Neural cell (in vitro differentiated cells): ENCODE results near the gene AGTRAP. TPM values are rescaled to one million over a fixed set of nuclear protein-coding genes. Genes with fewer than 3 reads are reported as not detected.

Experiments
- H2AFZ ChIP-seq: fragments of 200-600, 300-800 bp; sonication (generic), shearing (Covaris generic); 2 replicates; pipeline ENCODE4 v1.6.0; 2014; ENCODE audit warnings: low read depth, mild to moderate bottlenecking, antibody characterized with exemption, low read length, moderate library complexity
- H3F3A ChIP-seq: fragments of 200-600 bp; shearing (Covaris generic); 2 replicates; pipeline ENCODE4 v1.6.1; 2016; ENCODE audit warnings: mild to moderate bottlenecking, moderate library complexity, mixed read lengths, antibody characterized with exemption, low read length; ENCODE audit not compliant: insufficient read depth, poor library complexity, severe bottlenecking
- H3K27ac ChIP-seq: fragments of 200-600, 300-800 bp; sonication (generic), shearing (Covaris generic); 2 replicates; pipeline ENCODE4 v1.5.1; 2014; ENCODE audit warnings: mild to moderate bottlenecking, low read length, moderate library complexity
- H3K27me3 ChIP-seq: fragments of 300-800, 200-600 bp; sonication (generic), shearing (Covaris generic); 2 replicates; pipeline ENCODE4 v1.6.0; 2014; ENCODE audit warnings: mild to moderate bottlenecking, low read depth, low read length, moderate library complexity; ENCODE audit not compliant: insufficient read depth
- H3K36me3 ChIP-seq: fragments of 300-800, 200-600 bp; sonication (generic), shearing (Covaris generic); 2 replicates; pipeline ENCODE4 v1.5.1; 2014; ENCODE audit warnings: mild to moderate bottlenecking, antibody characterized with exemption, low read length, moderate library complexity; ENCODE audit not compliant: insufficient read depth
- H3K4me2 ChIP-seq: fragments of 300-800, 200-600 bp; sonication (generic), shearing (Covaris generic); 2 replicates; pipeline ENCODE4 v1.6.0; 2014; ENCODE audit warnings: mild to moderate bottlenecking, low read length
- H3K4me3 ChIP-seq: fragments of 300-800, 200-600 bp; sonication (generic), shearing (Covaris generic); 2 replicates; pipeline ENCODE4 v1.5.1; 2014; ENCODE audit warnings: mild to moderate bottlenecking, low read length, moderate library complexity
- H3K79me2 ChIP-seq: fragments of 200-600 bp; shearing (Covaris generic); replicated peaks from 2 replicates; pipeline ENCODE4 v1.6.0; 2014; ENCODE audit warnings: mild to moderate bottlenecking, low read length, moderate library complexity; ENCODE audit not compliant: insufficient read depth
- H3K9ac ChIP-seq: fragments of 300-800, 200-600 bp; sonication (generic), shearing (Covaris generic); 2 replicates; pipeline ENCODE4 v1.6.1; 2016; ENCODE audit warnings: mild to moderate bottlenecking, low read length, mixed read lengths
- H3K9me2 ChIP-seq: fragments of 200-600 bp; shearing (Covaris generic); 2 replicates; pipeline ENCODE4 v1.6.1; 2016; ENCODE audit warnings: mild to moderate bottlenecking, low read length, mixed read lengths; ENCODE audit not compliant: insufficient read depth
- H3K9me3 ChIP-seq: fragments of 200-600, 300-800 bp; sonication (generic), shearing (Covaris generic); 2 replicates; pipeline ENCODE4 v1.6.1; 2016; ENCODE audit warnings: mild to moderate bottlenecking, mixed run types, low read length, moderate library complexity, mixed read lengths
- H4K20me1 ChIP-seq: fragments of 200-600 bp; shearing (Covaris generic); 2 replicates; pipeline ENCODE4 v1.6.1; 2016; ENCODE audit warnings: mild to moderate bottlenecking, mixed run types; ENCODE audit not compliant: insufficient read depth
- EP300 ChIP-seq: fragments of 450-650 bp; conservative IDR thresholded peaks from 2 replicates; pipeline ENCODE4 v1.6.1; 2014; ENCODE audit warnings: antibody characterized with exemption, mild to moderate bottlenecking, moderate library complexity; ENCODE audit not compliant: poor library complexity, severe bottlenecking
- EZH2 ChIP-seq: fragments of 200-600, 300-800 bp; shearing (Covaris generic), sonication (generic); IDR thresholded peaks from 2 replicates; pipeline ENCODE4 v1.6.1; 2014; ENCODE audit warnings: antibody characterized with exemption, low read length, borderline replicate concordance, mild to moderate bottlenecking; ENCODE audit not compliant: insufficient read depth, poor library complexity, severe bottlenecking
- MXI1 ChIP-seq: fragments of 450-650 bp; conservative IDR thresholded peaks from 2 replicates; pipeline ENCODE4 v1.6.1; 2014; ENCODE audit warnings: antibody characterized with exemption, mild to moderate bottlenecking; ENCODE audit not compliant: poor library complexity, severe bottlenecking
- POLR2AphosphoS5 ChIP-seq: IDR thresholded peaks from 2 replicates; pipeline ENCODE4 v1.6.1; 2012
- RAD21 ChIP-seq: fragments of 450-650 bp; conservative IDR thresholded peaks from 2 replicates; pipeline ENCODE4 v1.6.1; 2014; ENCODE audit warnings: antibody characterized with exemption, mild to moderate bottlenecking, moderate library complexity
- SMC3 ChIP-seq: fragments of 450-650 bp; conservative IDR thresholded peaks from 2 replicates; pipeline ENCODE4 v1.6.1; 2014; ENCODE audit warnings: antibody characterized with exemption, mild to moderate bottlenecking, moderate library complexity; ENCODE audit not compliant: poor library complexity
- TAF1 ChIP-seq: IDR thresholded peaks from 2 replicates; pipeline ENCODE4 v1.6.1; 2012; ENCODE audit warnings: low read depth
- polyA plus RNA-seq: library from polyadenylated mRNA; depleted of rRNA; stranded (reverse); fragments of >200 nt; gene quantifications from 2 replicates; pipeline ENCODE4 v1.2.3, GENCODE V29; 2014
- TF ChIP-seq, protein P1 (sequence below): fragments of 450-650 bp; IDR thresholded peaks from 2 replicates; pipeline ENCODE4 v1.5.1; 2014; ENCODE audit warnings: antibody characterized with exemption, mild to moderate bottlenecking, moderate library complexity; ENCODE audit not compliant: poor library complexity, severe bottlenecking
- TF ChIP-seq, protein P2 (sequence below): IDR thresholded peaks from 2 replicates; pipeline ENCODE4 v1.6.1; 2012; ENCODE audit warnings: borderline replicate concordance

AGTRAP gene
- polyA plus RNA-seq, 1 donor from 2014 or later, result 4.4 TPM

DNA sequence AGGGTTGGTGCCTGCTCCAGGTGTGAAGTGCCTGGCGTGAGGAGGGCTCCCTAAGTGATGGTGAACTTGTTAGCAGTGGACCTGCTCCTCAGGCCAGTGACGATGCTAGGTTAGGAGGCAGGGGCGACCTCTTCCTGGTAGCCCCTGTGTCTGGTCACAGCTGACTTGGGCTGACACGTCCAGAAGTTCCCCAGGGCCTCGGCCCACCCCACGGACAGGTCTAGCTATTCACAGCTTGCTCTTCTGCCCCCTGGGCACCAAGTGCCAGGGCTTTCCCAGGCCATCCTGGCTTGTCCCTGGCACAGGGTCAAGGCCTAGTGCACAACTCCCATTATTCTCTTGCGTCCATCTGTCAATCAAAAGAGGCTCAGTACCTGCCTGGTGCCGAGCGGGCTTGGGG is 15.2 kb downstream of the AGTRAP start:
- H3K9ac ChIP-seq, result no peak overlapping the region
- H3K4me3 ChIP-seq, result no peak overlapping the region
- no peaks in the 10 kb centered on the region for H3K79me2 ChIP-seq
- no peaks in the 10 kb centered on the region for H3K9me2 ChIP-seq
- H3K36me3 ChIP-seq, result no peaks in the 10 kb centered on the region
- H3K27me3 ChIP-seq, result no peaks in the 10 kb centered on the region
- TF ChIP-seq TAF1 (no peak), SMC3 (no peak), MXI1 (no peak), EZH2 (no peak), POLR2AphosphoS5 (no peak), RAD21 (no peak), EP300 (no peak)
- TF ChIP-seq, protein P1, sequence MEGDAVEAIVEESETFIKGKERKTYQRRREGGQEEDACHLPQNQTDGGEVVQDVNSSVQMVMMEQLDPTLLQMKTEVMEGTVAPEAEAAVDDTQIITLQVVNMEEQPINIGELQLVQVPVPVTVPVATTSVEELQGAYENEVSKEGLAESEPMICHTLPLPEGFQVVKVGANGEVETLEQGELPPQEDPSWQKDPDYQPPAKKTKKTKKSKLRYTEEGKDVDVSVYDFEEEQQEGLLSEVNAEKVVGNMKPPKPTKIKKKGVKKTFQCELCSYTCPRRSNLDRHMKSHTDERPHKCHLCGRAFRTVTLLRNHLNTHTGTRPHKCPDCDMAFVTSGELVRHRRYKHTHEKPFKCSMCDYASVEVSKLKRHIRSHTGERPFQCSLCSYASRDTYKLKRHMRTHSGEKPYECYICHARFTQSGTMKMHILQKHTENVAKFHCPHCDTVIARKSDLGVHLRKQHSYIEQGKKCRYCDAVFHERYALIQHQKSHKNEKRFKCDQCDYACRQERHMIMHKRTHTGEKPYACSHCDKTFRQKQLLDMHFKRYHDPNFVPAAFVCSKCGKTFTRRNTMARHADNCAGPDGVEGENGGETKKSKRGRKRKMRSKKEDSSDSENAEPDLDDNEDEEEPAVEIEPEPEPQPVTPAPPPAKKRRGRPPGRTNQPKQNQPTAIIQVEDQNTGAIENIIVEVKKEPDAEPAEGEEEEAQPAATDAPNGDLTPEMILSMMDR, result no peak
- TF ChIP-seq, protein P2, sequence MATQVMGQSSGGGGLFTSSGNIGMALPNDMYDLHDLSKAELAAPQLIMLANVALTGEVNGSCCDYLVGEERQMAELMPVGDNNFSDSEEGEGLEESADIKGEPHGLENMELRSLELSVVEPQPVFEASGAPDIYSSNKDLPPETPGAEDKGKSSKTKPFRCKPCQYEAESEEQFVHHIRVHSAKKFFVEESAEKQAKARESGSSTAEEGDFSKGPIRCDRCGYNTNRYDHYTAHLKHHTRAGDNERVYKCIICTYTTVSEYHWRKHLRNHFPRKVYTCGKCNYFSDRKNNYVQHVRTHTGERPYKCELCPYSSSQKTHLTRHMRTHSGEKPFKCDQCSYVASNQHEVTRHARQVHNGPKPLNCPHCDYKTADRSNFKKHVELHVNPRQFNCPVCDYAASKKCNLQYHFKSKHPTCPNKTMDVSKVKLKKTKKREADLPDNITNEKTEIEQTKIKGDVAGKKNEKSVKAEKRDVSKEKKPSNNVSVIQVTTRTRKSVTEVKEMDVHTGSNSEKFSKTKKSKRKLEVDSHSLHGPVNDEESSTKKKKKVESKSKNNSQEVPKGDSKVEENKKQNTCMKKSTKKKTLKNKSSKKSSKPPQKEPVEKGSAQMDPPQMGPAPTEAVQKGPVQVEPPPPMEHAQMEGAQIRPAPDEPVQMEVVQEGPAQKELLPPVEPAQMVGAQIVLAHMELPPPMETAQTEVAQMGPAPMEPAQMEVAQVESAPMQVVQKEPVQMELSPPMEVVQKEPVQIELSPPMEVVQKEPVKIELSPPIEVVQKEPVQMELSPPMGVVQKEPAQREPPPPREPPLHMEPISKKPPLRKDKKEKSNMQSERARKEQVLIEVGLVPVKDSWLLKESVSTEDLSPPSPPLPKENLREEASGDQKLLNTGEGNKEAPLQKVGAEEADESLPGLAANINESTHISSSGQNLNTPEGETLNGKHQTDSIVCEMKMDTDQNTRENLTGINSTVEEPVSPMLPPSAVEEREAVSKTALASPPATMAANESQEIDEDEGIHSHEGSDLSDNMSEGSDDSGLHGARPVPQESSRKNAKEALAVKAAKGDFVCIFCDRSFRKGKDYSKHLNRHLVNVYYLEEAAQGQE, result no peak
- H3K9me3 ChIP-seq, result no peaks in the 10 kb centered on the region
- no peaks in the 10 kb centered on the region for H3F3A ChIP-seq
- H2AFZ ChIP-seq, result no peak overlapping the region
- H3K27ac ChIP-seq, result no peak overlapping the region
- H4K20me1 ChIP-seq, result no peaks in the 10 kb centered on the region
- H3K4me2 ChIP-seq, result no peak overlapping the region

DNA sequence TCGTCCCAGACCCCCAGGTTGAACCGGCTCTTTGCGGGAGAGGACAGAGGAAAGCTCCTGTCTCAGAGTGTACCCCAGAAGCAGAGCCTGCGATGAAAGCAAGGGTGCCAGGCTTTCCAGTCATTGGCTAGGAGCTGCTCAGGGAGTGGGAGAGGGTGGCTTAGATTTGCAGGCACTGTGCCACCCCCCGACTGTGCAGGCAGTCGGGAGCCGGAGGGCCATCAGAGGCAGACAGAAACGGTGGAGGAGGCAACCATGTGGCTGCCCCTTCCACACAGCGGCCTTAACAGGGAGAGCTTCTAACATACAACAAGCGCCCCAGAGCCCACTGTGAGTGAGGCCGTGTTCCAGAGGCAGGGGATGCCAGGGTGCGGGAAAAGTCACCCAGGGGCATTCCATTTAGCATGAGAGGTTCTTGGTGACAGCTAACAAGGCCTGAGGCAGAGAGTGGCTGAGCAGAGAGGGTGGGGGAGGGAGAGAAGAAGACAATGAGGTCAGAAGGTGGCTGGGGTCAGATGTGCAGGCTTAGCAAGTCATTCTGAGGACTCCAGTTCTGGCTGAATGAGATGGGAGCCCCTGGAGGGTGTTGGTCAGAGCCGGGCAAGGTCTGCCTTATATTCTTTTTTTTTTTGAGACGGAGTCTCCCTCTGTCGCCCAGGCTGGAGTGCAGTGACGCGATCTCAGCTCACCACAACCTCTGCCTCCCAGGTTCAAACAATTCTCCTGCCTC is 16.6 kb downstream of the AGTRAP start:
- Histone ChIP-seq H3F3A (no peaks in the 10 kb centered on the region), H3K27me3 (no peaks in the 10 kb centered on the region), H3K27ac (no peak overlapping the region), H3K4me3 (no peak overlapping the region), H3K9me3 (no peaks in the 10 kb centered on the region), H3K79me2 (no peaks in the 10 kb centered on the region), H3K36me3 (no peaks in the 10 kb centered on the region), H2AFZ (no peak overlapping the region), H3K9me2 (no peaks in the 10 kb centered on the region), H3K9ac (no peak overlapping the region), H3K4me2 (no peak overlapping the region), H4K20me1 (no peaks in the 10 kb centered on the region)
- TF ChIP-seq POLR2AphosphoS5 (no peak), TAF1 (no peak), MXI1 (no peak), EP300 (no peak), SMC3 (no peak), RAD21 (no peak), EZH2 (no peak)
- TF ChIP-seq, protein P1, result no peak
- TF ChIP-seq, protein P2, result no peak
